HepG2 (cell line): ENCODE data around the gene POGLUT2. TPM values are rescaled to one million over a fixed set of nuclear protein-coding genes. Genes with fewer than 3 reads are reported as not detected.

ENCODE experiments used
- ATAC-seq: fragments of 200-7000 bp; cut with Tn5 transposase; 3 replicates; pipeline ENCODE4 v1.9.1; 2020; ENCODE audit warnings: mild to moderate bottlenecking, moderate library complexity
- BruUV-seq: library from RNA; stranded (reverse); fragments of 400-500 nt; replicated peaks from 2 replicates; lab custom pipeline; 2021; lab: Mats Ljungman, UMichigan
- CTCF ChIA-PET: fragments of 300-600 bp; formaldehyde crosslinking; extraction: SDS; loops from one replicate; lab custom pipeline; 2021; ENCODE audit warnings: low total read pairs, inconsistent platforms, low intra/inter-chr PET ratio; lab: Yijun Ruan, JAX
- POLR2A ChIA-PET: fragments of 350-600 bp; sonication (Branson Sonifier 250); formaldehyde crosslinking; loops from one replicate; lab custom pipeline; 2020; ENCODE audit warnings: antibody characterized with exemption, inconsistent platforms; lab: Yijun Ruan, JAX
- DNase-seq: peaks from one replicate; pipeline ENCODE4 v3.0.0-alpha.2; 2015; ENCODE audit warnings: low spot score
- FAIRE-seq: peaks from 3 replicates; lab custom pipeline; 2011; peaks lifted over from hg19 to GRCh38; lab: Jason Lieb, UNC
- H2AFZ ChIP-seq: one replicate; pipeline ENCODE4 v1.6.1; 2011; ENCODE audit warnings: low read length, inconsistent platforms
- H3K27ac ChIP-seq: fragments of 300-600 bp; 3 replicates; pipeline ENCODE4 v1.8.0; 2011; ENCODE audit warnings: mixed run types, mild to moderate bottlenecking, mixed read lengths, low read length, inconsistent platforms; ENCODE audit not compliant: insufficient read depth; ENCODE audit errors: extremely low read length
- H3K27me3 ChIP-seq, 2 experiments: fragments of 200-600 bp in 1 of 2; 2 replicates in 1 of 2; 3 replicates in 1 of 2; pipeline versions ENCODE4 v1.6.0 to v1.8.0; 2011; ENCODE audit warnings: low read length in 2 of 2, mild to moderate bottlenecking in 2 of 2, moderate library complexity in 2 of 2, inconsistent platforms in 1 of 2; ENCODE audit not compliant: insufficient read depth in 2 of 2, control insufficient read depth in 1 of 2
- H3K36me3 ChIP-seq, 2 experiments: fragments of 200-600 bp in 1 of 2; replicated peaks in 1 of 2; 2 replicates in 1 of 2; 3 replicates in 1 of 2; pipeline versions ENCODE4 v1.5.1 to v1.8.0; 2011; ENCODE audit warnings: low read length in 2 of 2, inconsistent platforms in 1 of 2; ENCODE audit not compliant: insufficient read depth in 2 of 2, control insufficient read depth in 1 of 2
- H3K4me1 ChIP-seq: 2 replicates; pipeline ENCODE4 v1.5.1; 2012; ENCODE audit warnings: low read length, inconsistent platforms; ENCODE audit not compliant: insufficient read depth
- H3K4me2 ChIP-seq: 2 replicates; pipeline ENCODE4 v1.6.0; 2011; ENCODE audit warnings: low read depth, low read length, inconsistent platforms
- H3K4me3 ChIP-seq, 3 experiments: fragments of 200-600 bp in 1 of 3; sonication (generic), shearing (Covaris generic) in 1 of 3; replicated peaks in 1 of 3; 2 replicates each; pipeline ENCODE4 v1.5.1; 2011 to 2016; ENCODE audit warnings: low read length in 3 of 3, inconsistent platforms in 2 of 3, low read depth in 2 of 3, mild to moderate bottlenecking in 2 of 3, control low read depth in 1 of 3, mixed read lengths in 1 of 3; ENCODE audit not compliant: insufficient read depth in 1 of 3
- H3K79me2 ChIP-seq: one replicate; pipeline ENCODE4 v1.6.1; 2011; ENCODE audit warnings: low read length, inconsistent platforms; ENCODE audit not compliant: insufficient read depth
- H3K9ac ChIP-seq: 2 replicates; pipeline ENCODE4 v1.6.0; 2011; ENCODE audit warnings: mild to moderate bottlenecking, low read depth, low read length, inconsistent platforms; ENCODE audit not compliant: insufficient read depth
- H3K9me3 ChIP-seq: 2 replicates; pipeline ENCODE4 v1.5.1; 2012; ENCODE audit warnings: mild to moderate bottlenecking, low read length
- H4K20me1 ChIP-seq: 2 replicates; pipeline ENCODE4 v1.6.0; 2011; ENCODE audit warnings: inconsistent platforms, mild to moderate bottlenecking, low read length, moderate library complexity; ENCODE audit not compliant: insufficient read depth
- ATF4 ChIP-seq, 2 experiments: fragments of 450-650 bp in 1 of 2; sonication (generic) in 1 of 2; formaldehyde crosslinking; IDR thresholded peaks; 2 replicates each; pipeline versions ENCODE4 v1.5.0 to v1.8.0; 2020 to 2022; ENCODE audit warnings: mild to moderate bottlenecking in 1 of 2, missing genetic modification reagents in 1 of 2
- CHCHD3 ChIP-seq: sonication (generic); formaldehyde crosslinking; IDR thresholded peaks from 2 replicates; pipeline ENCODE4 v1.8.0; 2022; ENCODE audit warnings: mild to moderate bottlenecking, missing genetic modification reagents, moderate library complexity
- HNRNPLL ChIP-seq: fragments of 200-400 bp; formaldehyde crosslinking; IDR thresholded peaks from 2 replicates; pipeline ENCODE4 v1.6.1; 2017; ENCODE audit warnings: mild to moderate bottlenecking, low read depth, low read length; ENCODE audit not compliant: poor library complexity, severe bottlenecking
- MED1 ChIP-seq: sonication (generic); formaldehyde crosslinking; IDR thresholded peaks from 2 replicates; pipeline ENCODE4 v1.4.0; 2020; ENCODE audit warnings: missing genetic modification reagents
- NFYC ChIP-seq: IDR thresholded peaks from 2 replicates; pipeline ENCODE4 v1.6.1; 2016; ENCODE audit warnings: missing genetic modification reagents, missing compliant biosample characterization
- PHF5A ChIP-seq: IDR thresholded peaks from one replicate; pipeline ENCODE4 v1.6.1; 2018; ENCODE audit warnings: low read depth, missing genetic modification reagents; ENCODE audit not compliant: unreplicated experiment
- SNAI1 ChIP-seq: sonication (generic); formaldehyde crosslinking; IDR thresholded peaks from 2 replicates; pipeline ENCODE4 v1.5.0; 2020; ENCODE audit warnings: mild to moderate bottlenecking, missing genetic modification reagents, borderline replicate concordance
- SP1 ChIP-seq, 2 experiments: fragments of 450-650 bp in 1 of 2; sonication (generic) in 1 of 2; formaldehyde crosslinking in 1 of 2; IDR thresholded peaks; 2 replicates each; pipeline versions ENCODE4 v1.4.0 to v1.6.1; 2016 to 2020; ENCODE audit warnings: missing genetic modification reagents in 1 of 2
- TEAD3 ChIP-seq: optimal IDR thresholded peaks from 2 replicates; pipeline ENCODE3; 2016; ENCODE audit warnings: borderline replicate concordance
- ZFP36 ChIP-seq: fragments of 150-350 bp; IDR thresholded peaks from 2 replicates; pipeline ENCODE4 v1.6.1; 2018; ENCODE audit warnings: borderline replicate concordance, low read length, low read depth; ENCODE audit not compliant: partially characterized antibody
- ZNF292 ChIP-seq: sonication (generic); formaldehyde crosslinking; IDR thresholded peaks from 2 replicates; pipeline ENCODE4 v1.8.1; 2022; ENCODE audit warnings: mild to moderate bottlenecking, low read depth, missing genetic modification reagents, borderline replicate concordance
- ZNF30 ChIP-seq: sonication (generic); formaldehyde crosslinking; IDR thresholded peaks from 2 replicates; pipeline ENCODE4 v1.5.0; 2020; ENCODE audit warnings: mild to moderate bottlenecking, missing genetic modification reagents
- ZNF619 ChIP-seq: sonication (generic); formaldehyde crosslinking; IDR thresholded peaks from 2 replicates; pipeline ENCODE4 v1.4.0; 2020; ENCODE audit warnings: mild to moderate bottlenecking, missing genetic modification reagents
- ZNF672 ChIP-seq: sonication (generic); formaldehyde crosslinking; IDR thresholded peaks from 2 replicates; pipeline ENCODE4 v1.8.1; 2022; ENCODE audit warnings: missing genetic modification reagents
- ZNF678 ChIP-seq: sonication (generic); formaldehyde crosslinking; IDR thresholded peaks from 2 replicates; pipeline ENCODE4 v1.4.0; 2020; ENCODE audit warnings: mild to moderate bottlenecking, missing genetic modification reagents
- ZNF850 ChIP-seq: sonication (generic); formaldehyde crosslinking; conservative IDR thresholded peaks from 2 replicates; pipeline ENCODE4 v1.9.0; 2021; ENCODE audit warnings: mild to moderate bottlenecking, missing genetic modification reagents
- WGBS: methylation state at CpG from one replicate; pipeline ENCODE4 v1.1.6; 2017; ENCODE audit warnings: low lambda C conversion rate; 5-methylcytosine and 5-hydroxymethylcytosine counted together
- in situ Hi-C: cut with HindIII; loops from 2 replicates; pipeline ENCODE4 v1.10.0; 2017; ENCODE audit warnings: low pct_unique_long_range_greater_than_20kb; ENCODE audit not compliant: extremely low pct_ligation_motif_present
- intact Hi-C: fragments of 100-400 bp; cut with micrococcal nuclease; formaldehyde crosslinking; loops from one replicate; pipeline ENCODE4 v1.10.0; 2022; ENCODE audit not compliant: unreplicated experiment
- polyA plus RNA-seq, 8 experiments: library from polyadenylated mRNA; depleted of rRNA in 3 of 8; stranded (reverse) in 7 of 8; unstranded in 1 of 8; fragments of >200 nt; fragmentation: Illumina TruSeq in 4 of 8; extraction: Trizol in 4 of 8; gene quantifications; 2 replicates each; pipeline versions ENCODE4 v1.2.1 to v1.2.3, GENCODE V29; 2011 to 2016; ENCODE audit warnings: low read depth in 4 of 8, missing spikeins in 1 of 8, mixed read lengths in 1 of 8; ENCODE audit not compliant: insufficient read depth in 1 of 8
- total RNA-seq, 5 experiments: library from RNA; depleted of rRNA; stranded (reverse); fragments of >200 nt; fragmentation: Illumina TruSeq; extraction: Trizol; gene quantifications; 2 replicates each; pipeline ENCODE4 v1.2.3, GENCODE V29; 2016; ENCODE audit warnings: low read depth in 1 of 5
- TF ChIP-seq, protein P1 (sequence below): sonication (generic); formaldehyde crosslinking; IDR thresholded peaks from 2 replicates; pipeline ENCODE4 v1.4.0; 2020; ENCODE audit warnings: mild to moderate bottlenecking, missing genetic modification reagents
- TF ChIP-seq, protein P2 (sequence below): sonication (generic); formaldehyde crosslinking; conservative IDR thresholded peaks from 2 replicates; pipeline ENCODE4 v1.8.1; 2023; ENCODE audit warnings: missing genetic modification reagents

Gene POGLUT2
- total and polyA plus RNA-seq, 2 of the 13 experiments (the other 11 are each of a cell fraction or from before 2014, with no cell fraction given): 18.0 to 26.1 TPM

- no peak for TF ChIP-seq CHCHD3 (CRISPR knock-in tag)
- TF ChIP-seq SP1 (IDR thresholded peaks at IDR 0.05): no peak
- TF ChIP-seq SP1 (CRISPR knock-in tag; IDR thresholded peaks at IDR 0.05): no peak
- no peak for TF ChIP-seq ZFP36
- no peak for TF ChIP-seq NFYC (CRISPR knock-in tag)
- TF ChIP-seq, all 625 proteins: peak for 14
Observed at GRCh38 chr13:102846261-102847015, 47.7 kb upstream of the POGLUT2 start (continued).

DNA sequence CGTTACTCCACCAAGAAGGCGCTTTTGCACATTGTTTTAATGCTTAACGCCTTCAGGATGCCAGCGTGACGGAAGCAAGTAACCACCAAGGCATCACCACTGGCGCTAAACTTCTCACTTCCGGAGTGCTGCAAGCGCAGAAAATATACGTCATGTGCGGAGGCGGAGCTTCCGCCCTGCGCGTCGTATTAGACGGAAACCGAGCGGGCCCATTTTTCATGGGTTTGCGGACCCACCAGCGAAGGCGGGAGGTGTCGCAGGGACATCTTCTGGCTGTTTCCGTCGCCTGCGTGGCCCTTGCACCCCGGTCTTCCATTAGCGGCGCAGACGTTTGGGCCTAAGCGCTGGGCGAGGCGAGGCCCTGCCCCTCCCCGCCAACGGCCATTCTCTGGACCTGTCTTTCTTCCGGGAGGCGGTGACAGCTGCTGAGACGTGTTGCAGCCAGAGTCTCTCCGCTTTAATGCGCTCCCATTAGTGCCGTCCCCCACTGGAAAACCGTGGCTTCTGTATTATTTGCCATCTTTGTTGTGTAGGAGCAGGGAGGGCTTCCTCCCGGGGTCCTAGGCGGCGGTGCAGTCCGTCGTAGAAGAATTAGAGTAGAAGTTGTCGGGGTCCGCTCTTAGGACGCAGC, 47.0 kb upstream of the POGLUT2 start, which contains the start of gene ERCC5:
TSS of gene ERCC5 (plus strand) at position 403 of the 631 bp plus-strand sequence. CDS start 235 bp downstream, outside the sequence.
- H4K20me1 ChIP-seq: 0 out of 2 replicates have a peak, but pooled peaks cover 3% of the 10 kb centered on the region
- peak; percentile 96 for FAIRE-seq
- 0% methylated on average over 1 of the region's 49 CpGs for WGBS
- H3K9me3 ChIP-seq: no peaks in the 10 kb centered on the region
- intact Hi-C loops (loop anchor here (1.0 kb wide), 1 partner anchor 249 kb away; the partner anchor contains the start of gene TPP2), in situ Hi-C loops (loop anchor here (5.0 kb wide), 1 partner anchor 248 kb away; the partner anchor contains the start of gene TPP2)
- peak within 1 kb of the TSS; percentile 86 to 94 (median 89) for H3K4me3 ChIP-seq
- DNase-seq: peak; percentile 92
- H3K36me3 ChIP-seq: peaks cover 0 to 4% of the 10 kb centered on the region in 2 experiments; a peak in 1 of 5 replicates
- H3K4me2 ChIP-seq: peak within 1 kb of the TSS; percentile 91
- H3K27ac ChIP-seq: peak within 1 kb of the TSS; percentile 90
- peaks cover 15% of the 10 kb centered on the region for H3K4me1 ChIP-seq
- peaks cover 32% of the 10 kb centered on the region for H3K79me2 ChIP-seq
- peak; percentile 97 for ATAC-seq
- CTCF ChIA-PET: interaction anchor here (0.9 kb wide), 1 partner anchor 119 kb away, joined by 4 read pairs; no protein-coding TSS in a partner anchor
- H3K27me3 ChIP-seq: no peaks in the 10 kb centered on the region; a peak in 1 of 5 replicates
- no TSS peak for BruUV-seq
- H3K9ac ChIP-seq: peak within 1 kb of the TSS; percentile 86
- peak within 1 kb of the TSS; percentile 93 for H2AFZ ChIP-seq
- POLR2A ChIA-PET: interaction anchor here (0.7 to 2.1 kb wide), 8 partner anchors 10 to 267 kb away, joined by 3 to 31 read pairs (median 4); partner anchors contain the start of gene TPP2
- peak; percentile 89 for TF ChIP-seq MED1 (CRISPR knock-in tag)
- TF ChIP-seq HNRNPLL: peak; percentile 99
- TF ChIP-seq, protein P1, sequence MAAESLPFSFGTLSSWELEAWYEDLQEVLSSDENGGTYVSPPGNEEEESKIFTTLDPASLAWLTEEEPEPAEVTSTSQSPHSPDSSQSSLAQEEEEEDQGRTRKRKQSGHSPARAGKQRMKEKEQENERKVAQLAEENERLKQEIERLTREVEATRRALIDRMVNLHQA (CRISPR knock-in tag): 0 out of 2 replicates have a peak, but pooled peaks have one; percentile 43
- TF ChIP-seq PHF5A: peak; percentile 87
- peak; percentile 93 for TF ChIP-seq ZNF619 (CRISPR knock-in tag)
- no peak for TF ChIP-seq ZNF672 (CRISPR knock-in tag)
- TF ChIP-seq SNAI1 (CRISPR knock-in tag): no peak
- TF ChIP-seq ATF4 (CRISPR knock-in tag; IDR thresholded peaks at IDR 0.05): peak in 1 of 2 experiments; percentile 61; a peak in 2 of 4 replicates
- TF ChIP-seq ZNF30: no peak
- TF ChIP-seq, protein P2, sequence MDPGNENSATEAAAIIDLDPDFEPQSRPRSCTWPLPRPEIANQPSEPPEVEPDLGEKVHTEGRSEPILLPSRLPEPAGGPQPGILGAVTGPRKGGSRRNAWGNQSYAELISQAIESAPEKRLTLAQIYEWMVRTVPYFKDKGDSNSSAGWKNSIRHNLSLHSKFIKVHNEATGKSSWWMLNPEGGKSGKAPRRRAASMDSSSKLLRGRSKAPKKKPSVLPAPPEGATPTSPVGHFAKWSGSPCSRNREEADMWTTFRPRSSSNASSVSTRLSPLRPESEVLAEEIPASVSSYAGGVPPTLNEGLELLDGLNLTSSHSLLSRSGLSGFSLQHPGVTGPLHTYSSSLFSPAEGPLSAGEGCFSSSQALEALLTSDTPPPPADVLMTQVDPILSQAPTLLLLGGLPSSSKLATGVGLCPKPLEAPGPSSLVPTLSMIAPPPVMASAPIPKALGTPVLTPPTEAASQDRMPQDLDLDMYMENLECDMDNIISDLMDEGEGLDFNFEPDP: 0 out of 2 replicates have a peak, but pooled peaks have one; percentile 90
- peak; percentile 62 for TF ChIP-seq TEAD3 (CRISPR knock-in tag)
- no peak for TF ChIP-seq ZNF292 (CRISPR knock-in tag)
- TF ChIP-seq ZNF850 (CRISPR knock-in tag): no peak
- TF ChIP-seq ZNF678 (CRISPR knock-in tag): 0 out of 2 replicates have a peak, but pooled peaks have one; percentile 69
- TF ChIP-seq ZFP36: no peak
